Mucosa of stomach (tissue), 1 donor: ENCODE data around the gene CYB5B.

Experiments used
- H3K27me3 ChIP-seq: one replicate; pipeline ENCODE4 v1.7.0; 2013; ENCODE audit warnings: mild to moderate bottlenecking, low read length; ENCODE audit not compliant: control insufficient read depth, insufficient read depth
- H3K36me3 ChIP-seq: one replicate; pipeline ENCODE4 v1.7.0; 2013; ENCODE audit warnings: low read length; ENCODE audit not compliant: control insufficient read depth, insufficient read depth
- H3K4me1 ChIP-seq: one replicate; pipeline ENCODE4 v1.7.0; 2013; ENCODE audit warnings: mild to moderate bottlenecking, low read length; ENCODE audit not compliant: control insufficient read depth, insufficient read depth
- H3K4me3 ChIP-seq: one replicate; pipeline ENCODE4 v1.7.0; 2013; ENCODE audit warnings: low read length
- H3K9ac ChIP-seq: one replicate; pipeline ENCODE4 v1.7.0; 2013; ENCODE audit warnings: mild to moderate bottlenecking, low read length, moderate library complexity
- H3K9me3 ChIP-seq: one replicate; pipeline ENCODE4 v1.7.0; 2013; ENCODE audit warnings: mild to moderate bottlenecking, low read length, moderate library complexity; ENCODE audit not compliant: control insufficient read depth
- donor health status: Pancreatic carcinoma.

CYB5B gene

DNA sequence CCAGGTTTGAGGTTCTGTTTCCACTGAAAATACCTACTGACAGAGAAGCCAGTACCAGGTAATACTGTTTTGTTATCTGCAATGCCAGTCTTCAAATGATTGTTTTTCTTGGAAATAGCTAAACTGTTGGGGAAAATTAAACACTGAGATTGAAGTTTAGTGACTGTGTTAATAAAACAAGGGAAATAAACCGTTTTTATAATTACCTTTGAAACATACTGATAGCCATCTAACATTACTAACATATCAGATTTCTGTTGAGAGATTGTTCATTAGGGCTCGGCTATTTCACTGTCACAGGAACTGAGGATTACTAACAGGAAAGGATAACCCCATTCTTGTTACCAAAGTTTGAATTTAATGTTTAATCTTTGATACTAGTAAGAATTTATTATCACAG, 42.1 kb downstream of the CYB5B start:
- Histone ChIP-seq H3K9me3 (no peaks in the 10 kb centered on the region), H3K4me1 (no peaks in the 10 kb centered on the region), H3K36me3 (no peaks in the 10 kb centered on the region), H3K9ac (no peak overlapping the region), H3K27me3 (no peaks in the 10 kb centered on the region), H3K4me3 (no peak overlapping the region)

DNA sequence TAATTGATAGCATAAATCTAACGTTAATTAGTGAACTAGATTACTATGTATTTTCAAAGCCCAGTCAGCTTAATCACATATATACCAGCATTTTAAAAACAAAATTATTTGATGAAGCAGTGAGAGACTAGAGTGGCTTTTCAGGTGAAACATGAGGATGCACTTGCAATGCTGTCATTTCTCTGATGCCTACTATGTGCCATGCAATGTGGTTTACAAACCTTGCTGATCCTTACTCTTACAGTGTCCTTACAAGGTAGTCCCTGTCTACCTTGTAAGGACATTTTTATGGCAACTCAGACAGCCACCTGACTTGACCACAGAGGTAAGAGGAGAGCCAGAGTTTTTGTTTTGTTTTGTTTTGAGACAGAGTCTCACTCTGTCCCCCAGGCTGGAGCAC, 42.7 kb downstream of the CYB5B start:
- H3K9ac ChIP-seq: no peak overlapping the region
- H3K27me3 ChIP-seq: no peaks in the 10 kb centered on the region
- H3K36me3 ChIP-seq: no peaks in the 10 kb centered on the region
- no peak overlapping the region for H3K4me3 ChIP-seq
- no peaks in the 10 kb centered on the region for H3K4me1 ChIP-seq
- no peaks in the 10 kb centered on the region for H3K9me3 ChIP-seq

DNA sequence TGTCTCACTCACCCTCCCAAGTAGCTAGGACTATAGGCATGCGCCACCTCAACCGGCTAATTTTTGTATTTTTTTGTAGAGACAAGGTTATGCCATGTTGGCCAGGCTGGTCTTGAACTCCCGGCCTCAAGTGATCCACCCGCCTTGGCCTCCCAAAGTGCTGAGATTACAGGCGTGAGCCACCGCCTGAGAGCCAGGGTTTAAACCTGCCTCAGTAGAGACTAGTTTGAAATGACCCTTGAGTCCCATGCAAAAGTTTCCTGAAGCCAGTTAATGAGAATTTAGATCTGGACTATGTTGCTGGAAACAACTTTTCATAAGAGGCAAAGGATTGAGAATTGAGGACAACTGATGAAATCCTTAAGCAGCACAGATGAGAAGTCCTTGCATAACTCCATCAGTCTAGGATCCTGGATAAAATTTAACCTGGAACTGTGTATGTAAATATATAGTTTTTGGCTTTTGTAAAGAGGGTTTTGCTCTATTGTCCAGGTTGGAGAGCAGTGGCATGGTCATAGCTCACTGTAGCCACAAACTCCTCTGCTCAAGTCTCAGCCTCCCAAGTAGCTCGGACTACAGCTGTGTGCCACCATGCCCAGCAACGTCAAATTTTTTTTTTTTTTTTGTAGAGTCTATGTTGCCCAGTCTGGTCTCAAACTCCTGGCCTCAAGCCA, 43.2 kb downstream of the CYB5B start:
- Histone ChIP-seq H3K9ac (no peak overlapping the region), H3K4me3 (no peak overlapping the region), H3K9me3 (no peaks in the 10 kb centered on the region), H3K4me1 (no peaks in the 10 kb centered on the region), H3K36me3 (no peaks in the 10 kb centered on the region), H3K27me3 (no peaks in the 10 kb centered on the region)

DNA sequence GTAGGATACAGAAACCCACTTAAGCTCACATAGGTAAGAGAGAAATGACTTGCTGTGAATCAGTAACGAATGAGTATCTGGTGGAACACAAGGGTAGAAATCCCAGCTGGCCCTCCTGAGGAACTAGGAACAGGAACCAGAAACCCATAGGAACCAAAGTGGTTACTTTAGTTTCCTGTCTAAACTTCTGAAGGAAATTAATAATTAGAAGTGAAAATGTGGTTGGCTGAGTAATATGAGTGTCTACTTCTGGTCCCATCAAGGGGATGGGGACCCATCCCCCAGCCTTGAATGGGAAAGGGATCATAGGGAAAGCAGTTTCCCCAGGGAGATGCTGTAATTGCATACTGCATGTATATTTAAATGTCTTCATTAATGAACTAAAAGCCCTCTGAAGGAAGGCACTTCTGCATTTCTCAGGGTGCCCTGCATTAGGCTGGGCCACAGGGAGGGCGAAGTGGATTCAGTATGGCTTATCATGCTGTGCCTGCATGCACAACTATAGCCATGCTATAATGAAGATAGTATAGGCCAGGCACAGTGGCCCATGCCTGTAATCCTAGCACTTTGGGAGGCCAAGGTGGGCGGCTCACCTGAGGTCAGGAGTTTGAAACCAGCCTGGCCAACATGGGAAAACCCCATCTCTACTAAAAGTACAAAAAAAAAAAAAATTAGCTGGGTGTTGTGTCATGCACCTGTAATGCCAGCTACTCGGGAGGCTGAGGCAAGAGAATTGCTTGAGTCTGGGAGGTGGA, 45.6 kb downstream of the CYB5B start:
- Histone ChIP-seq H3K4me3 (no peak overlapping the region), H3K27me3 (no peaks in the 10 kb centered on the region), H3K9ac (no peak overlapping the region), H3K36me3 (no peaks in the 10 kb centered on the region), H3K9me3 (no peaks in the 10 kb centered on the region), H3K4me1 (no peaks in the 10 kb centered on the region)

DNA sequence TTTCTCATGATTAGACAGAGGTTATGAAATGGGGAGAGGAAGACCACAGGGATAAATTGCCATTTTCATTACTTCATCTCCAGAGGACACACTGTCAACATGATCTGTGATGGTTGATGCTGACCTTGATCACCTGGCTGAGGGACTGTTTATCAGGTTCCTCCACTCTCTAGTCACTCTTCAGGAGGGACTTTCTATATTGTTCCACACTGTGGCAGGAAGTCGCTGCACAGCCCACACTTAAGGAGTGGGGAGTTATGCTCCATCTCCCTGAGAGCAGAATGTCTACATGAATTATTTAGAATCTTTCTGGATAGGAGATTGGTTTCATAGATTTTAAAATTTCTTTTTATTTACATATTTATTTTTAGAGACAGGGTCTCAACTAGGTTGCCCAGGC, 46.7 kb downstream of the CYB5B start:
- Histone ChIP-seq H3K4me1 (no peaks in the 10 kb centered on the region), H3K27me3 (no peaks in the 10 kb centered on the region), H3K9me3 (no peaks in the 10 kb centered on the region), H3K36me3 (no peaks in the 10 kb centered on the region), H3K4me3 (no peak overlapping the region), H3K9ac (no peak overlapping the region)

DNA sequence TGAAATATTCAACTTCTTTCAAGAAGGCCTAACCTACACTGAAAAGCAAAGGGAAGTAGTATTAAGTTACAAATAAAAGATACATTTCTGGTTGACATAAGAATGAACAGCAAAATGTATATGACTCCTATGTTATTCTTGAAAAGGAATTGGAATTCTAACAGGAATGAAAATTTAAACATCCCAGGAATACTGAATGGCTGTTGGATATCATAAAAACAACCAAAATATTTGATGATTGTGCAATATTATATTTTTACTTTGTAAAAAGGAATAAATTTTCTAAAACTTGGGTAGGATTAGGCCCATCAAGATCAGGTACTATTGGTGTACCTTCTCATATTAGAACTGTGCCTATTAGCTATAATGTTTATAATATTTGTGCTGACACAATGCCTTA, 50.0 kb downstream of the CYB5B start:
- no peaks in the 10 kb centered on the region for H3K36me3 ChIP-seq
- no peaks in the 10 kb centered on the region for H3K4me1 ChIP-seq
- no peak overlapping the region for H3K9ac ChIP-seq
- no peaks in the 10 kb centered on the region for H3K27me3 ChIP-seq
- no peak overlapping the region for H3K4me3 ChIP-seq
- no peaks in the 10 kb centered on the region for H3K9me3 ChIP-seq

DNA sequence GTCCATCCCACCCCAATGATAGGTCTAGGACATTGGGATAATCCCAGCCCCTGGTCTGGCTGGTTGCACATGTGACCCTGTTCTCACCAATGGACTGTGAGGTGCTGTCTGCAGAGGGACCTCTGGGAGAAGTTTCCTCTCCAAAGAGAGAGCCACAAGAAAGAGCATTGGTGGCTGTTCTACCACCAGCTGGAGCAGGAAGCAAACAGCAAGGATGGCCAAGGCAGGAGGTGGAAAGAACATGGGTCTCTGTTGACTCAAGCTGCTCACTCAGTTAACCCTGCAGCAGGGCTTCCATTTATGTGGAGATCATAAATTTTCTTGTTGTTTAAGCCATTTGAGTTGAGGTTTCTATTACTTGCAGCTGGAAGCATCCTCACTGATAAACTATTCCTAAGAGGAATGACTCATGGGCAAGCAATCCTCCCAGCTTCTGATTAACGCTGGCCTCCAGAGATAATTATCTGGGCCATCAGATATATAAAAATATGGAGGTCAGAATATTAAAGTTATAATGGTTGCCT, 52.6 kb downstream of the CYB5B start:
- Histone ChIP-seq H3K9ac (no peak overlapping the region), H3K9me3 (no peaks in the 10 kb centered on the region), H3K4me3 (no peak overlapping the region), H3K36me3 (no peaks in the 10 kb centered on the region), H3K27me3 (no peaks in the 10 kb centered on the region), H3K4me1 (peaks cover under 1% of the 10 kb centered on the region)

DNA sequence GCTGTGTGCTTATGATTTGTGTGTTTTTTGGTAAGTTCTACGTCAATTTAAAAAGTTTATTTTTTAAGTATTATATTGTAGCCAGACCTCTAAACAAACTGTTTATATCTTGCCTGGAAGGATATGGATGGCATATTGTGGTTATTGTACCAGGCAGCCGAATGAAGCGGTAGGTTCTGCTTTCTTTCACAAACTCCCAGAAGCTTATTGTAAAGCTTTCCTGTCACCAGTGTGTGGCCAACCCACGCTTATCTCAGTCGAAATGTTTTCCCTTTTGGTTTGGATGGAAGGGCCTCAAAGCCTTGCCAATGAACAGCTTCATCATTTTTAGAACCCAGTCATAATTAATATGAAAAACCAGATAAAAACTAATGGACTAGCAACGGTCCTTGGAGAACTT, 53.1 kb downstream of the CYB5B start:
- H3K9me3 ChIP-seq: no peaks in the 10 kb centered on the region
- peaks cover 6% of the 10 kb centered on the region for H3K4me1 ChIP-seq
- no peak overlapping the region for H3K9ac ChIP-seq
- H3K36me3 ChIP-seq: no peaks in the 10 kb centered on the region
- H3K27me3 ChIP-seq: no peaks in the 10 kb centered on the region
- no peak overlapping the region for H3K4me3 ChIP-seq

DNA sequence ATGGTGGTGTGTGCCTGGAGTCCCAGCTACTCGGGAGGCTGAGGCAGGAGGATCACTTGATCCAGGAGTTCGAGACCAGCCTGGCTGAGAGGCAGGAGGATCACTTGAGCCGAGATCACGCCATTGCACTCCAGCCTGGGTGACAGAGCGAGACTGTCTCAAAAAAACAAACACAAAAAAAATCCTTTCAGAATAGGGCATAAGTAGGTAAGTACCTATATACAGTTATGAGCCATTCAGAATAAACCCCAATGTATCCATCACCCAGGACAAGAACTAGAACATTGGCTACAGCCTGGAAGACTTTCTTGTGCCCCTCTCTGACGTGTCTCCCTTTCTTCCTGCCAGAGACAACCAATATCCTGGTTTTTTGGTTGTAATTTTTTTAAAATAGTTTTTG, 54.3 kb downstream of the CYB5B start:
- Histone ChIP-seq H3K4me3 (no peak overlapping the region), H3K27me3 (no peaks in the 10 kb centered on the region), H3K9ac (no peak overlapping the region), H3K4me1 (peaks cover 7% of the 10 kb centered on the region), H3K9me3 (no peaks in the 10 kb centered on the region), H3K36me3 (no peaks in the 10 kb centered on the region)

DNA sequence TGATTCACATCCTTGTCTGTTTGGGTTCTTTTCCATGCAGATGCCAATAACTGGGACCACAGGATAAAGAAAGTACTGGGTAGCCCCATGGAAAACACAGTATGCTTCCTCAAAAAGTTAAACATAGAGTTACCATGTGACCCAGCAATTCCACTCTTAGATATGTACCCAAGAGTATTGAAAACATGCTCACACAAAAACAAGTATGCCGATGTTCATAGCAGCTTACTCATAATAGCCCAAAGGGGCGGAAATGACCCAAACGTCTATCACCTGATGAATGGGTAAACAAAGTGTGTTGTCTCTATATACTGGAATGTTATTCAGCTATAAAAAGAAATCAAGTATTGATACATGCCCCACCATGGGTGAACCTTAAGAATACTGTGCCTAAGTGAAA, 55.4 kb downstream of the CYB5B start:
- no peaks in the 10 kb centered on the region for H3K36me3 ChIP-seq
- no peaks in the 10 kb centered on the region for H3K9me3 ChIP-seq
- H3K4me1 ChIP-seq: peaks cover 7% of the 10 kb centered on the region
- no peak overlapping the region for H3K9ac ChIP-seq
- H3K27me3 ChIP-seq: no peaks in the 10 kb centered on the region
- H3K4me3 ChIP-seq: no peak overlapping the region

DNA sequence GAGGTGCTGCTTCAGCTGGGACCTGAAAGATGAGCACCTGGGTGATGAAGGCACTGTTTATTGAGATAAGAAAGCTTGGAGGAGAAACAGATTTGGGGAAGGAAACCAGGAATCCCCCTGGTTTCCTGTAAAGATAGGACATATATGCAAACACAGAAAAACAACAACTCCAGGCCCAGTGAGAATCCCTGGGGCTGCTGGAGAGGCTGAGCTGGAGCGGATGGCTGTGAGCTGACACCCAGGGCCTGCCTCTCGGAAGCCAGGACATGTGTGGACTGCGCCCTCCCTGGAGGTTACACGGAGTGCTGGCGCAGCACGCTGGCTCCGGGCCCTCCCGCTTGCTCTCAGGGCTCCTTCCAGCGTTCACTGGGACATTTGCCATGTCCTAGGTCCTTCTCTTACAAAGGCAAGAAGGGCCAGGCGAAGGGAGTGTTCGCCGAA, 57.5 kb downstream of the CYB5B start:
- Histone ChIP-seq H3K9me3 (no peaks in the 10 kb centered on the region), H3K27me3 (no peaks in the 10 kb centered on the region), H3K4me3 (no peak overlapping the region), H3K4me1 (peaks cover 7% of the 10 kb centered on the region), H3K36me3 (no peaks in the 10 kb centered on the region), H3K9ac (no peak overlapping the region)

DNA sequence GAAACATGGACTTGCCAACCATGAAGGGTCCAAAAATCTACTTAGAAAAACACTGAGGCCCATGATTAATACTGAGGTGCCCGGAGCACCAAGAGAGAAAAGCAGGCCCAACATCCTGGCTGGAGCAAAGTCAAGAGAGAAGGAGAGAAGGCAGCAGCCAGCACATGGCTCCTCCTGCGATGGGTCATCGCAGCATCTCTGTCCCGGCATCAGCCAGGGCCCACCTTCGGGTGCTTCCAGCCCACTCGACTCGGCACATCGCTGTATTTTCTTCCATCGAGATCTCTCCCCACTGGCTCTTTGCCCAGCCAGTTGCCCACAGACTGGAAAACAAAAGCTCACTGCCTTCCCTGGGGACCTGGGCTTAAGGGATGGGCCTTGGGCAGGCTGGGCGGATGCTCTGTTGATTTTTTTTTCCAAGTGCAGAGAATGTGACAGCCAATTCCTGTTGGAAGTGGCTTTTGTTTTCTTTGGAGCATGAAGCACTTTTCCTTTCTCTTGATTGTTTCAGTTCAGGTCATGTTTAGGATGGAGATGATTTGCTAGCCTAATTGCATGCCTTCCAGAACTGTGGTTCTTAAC, 58.1 kb downstream of the CYB5B start:
- Histone ChIP-seq H3K4me3 (no peak overlapping the region), H3K36me3 (no peaks in the 10 kb centered on the region)

More for the DNA sequence above, 58.1 kb downstream of the CYB5B start:
- Histone ChIP-seq H3K9ac (no peak overlapping the region), H3K27me3 (no peaks in the 10 kb centered on the region), H3K4me1 (peaks cover 7% of the 10 kb centered on the region), H3K9me3 (no peaks in the 10 kb centered on the region)
